ENCODE results near the gene SYCN. TPM values are rescaled to one million over a fixed set of nuclear protein-coding genes. Genes with fewer than 3 reads are reported as not detected.

The SYCN gene, protein sequence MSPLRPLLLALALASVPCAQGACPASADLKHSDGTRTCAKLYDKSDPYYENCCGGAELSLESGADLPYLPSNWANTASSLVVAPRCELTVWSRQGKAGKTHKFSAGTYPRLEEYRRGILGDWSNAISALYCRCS
- total RNA-seq (2014; rRNA removed; shearing (Covaris generic)), result not detected in 2 replicates
- total RNA-seq (2022), result not detected in 2 replicates
- Bru-seq, nascent RNA, result not detected
- not detected for BruChase-seq, experiment 1, labeled RNA remaining after a 6-hour chase
- BruChase-seq, experiment 2, labeled RNA remaining after a 2-hour chase, result not detected
- long read RNA-seq, result 0 reads

DNA sequence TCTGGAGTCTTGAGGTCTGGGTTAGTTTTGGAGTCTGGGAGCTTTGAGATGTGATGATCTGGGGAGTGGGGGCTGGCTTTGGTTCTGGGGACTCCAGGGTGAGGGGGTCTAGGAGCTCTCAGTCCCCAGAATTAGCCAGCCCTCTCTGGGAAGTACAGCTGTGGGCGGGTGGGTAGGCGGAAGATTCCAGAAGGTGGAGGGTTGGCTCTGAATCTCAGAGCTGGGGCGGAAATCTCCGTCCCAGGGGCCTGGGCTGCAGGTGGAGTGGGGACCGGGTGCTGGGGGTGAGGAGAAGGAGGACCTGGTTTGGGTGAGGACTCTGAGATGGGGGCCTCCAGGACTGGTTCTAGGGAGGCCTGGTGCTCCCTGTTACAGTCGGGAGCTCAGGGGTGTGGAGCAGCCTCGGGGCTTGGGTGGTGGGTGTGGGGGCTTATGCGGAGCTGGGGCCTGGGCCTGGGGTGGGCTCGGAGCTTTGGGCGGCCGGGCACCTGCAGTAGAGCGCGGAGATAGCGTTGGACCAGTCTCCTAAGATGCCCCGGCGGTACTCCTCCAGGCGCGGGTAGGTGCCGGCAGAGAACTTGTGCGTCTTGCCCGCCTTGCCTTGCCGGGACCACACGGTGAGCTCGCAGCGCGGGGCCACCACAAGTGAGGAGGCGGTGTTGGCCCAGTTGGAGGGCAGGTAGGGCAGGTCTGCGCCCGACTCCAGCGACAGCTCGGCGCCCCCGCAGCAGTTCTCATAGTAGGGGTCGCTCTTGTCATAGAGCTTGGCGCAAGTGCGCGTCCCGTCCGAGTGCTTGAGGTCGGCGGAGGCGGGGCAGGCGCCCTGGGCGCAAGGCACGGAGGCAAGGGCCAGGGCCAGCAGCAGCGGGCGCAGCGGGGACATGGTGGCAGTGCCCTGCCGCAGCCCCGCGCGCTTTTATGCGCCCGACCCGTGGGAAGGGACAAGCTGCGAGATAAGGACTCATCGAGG, at the start of gene SYCN:
Gene SYCN (minus strand): TSS at position 892 of the 970 bp plus-strand sequence. CDS start 9 bp downstream, at position 883.
- no peak for DNase-seq (ENCODE audit: low spot score)
- no peak within 1 kb of the TSS for H3K4me3 ChIP-seq (ENCODE audit: low read depth, low read length, poor library complexity, severe bottlenecking)
- no peak within 1 kb of the TSS for H2AFZ ChIP-seq (ENCODE audit: low read length)
- POLR2A ChIA-PET, result no interaction called here
- H3K9me3 ChIP-seq (ENCODE audit: low read length), result no peaks in the 10 kb centered on the region
- no peak within 1 kb of the TSS for H3K4me2 ChIP-seq (ENCODE audit: low read length)
- H3K27ac ChIP-seq (ENCODE audit: low read depth, low read length, poor library complexity, severe bottlenecking), result no peak within 1 kb of the TSS
- no peaks in the 10 kb centered on the region for H3K9me2 ChIP-seq (ENCODE audit: insufficient read depth, low read length)
- CTCF ChIA-PET (ENCODE audit: unreplicated experiment), result no interaction called here
- no TSS peak for BruUV-seq (replicated peaks)
- no peaks in the 10 kb centered on the region for H4K20me1 ChIP-seq (ENCODE audit: insufficient read depth, low read length)
- intact Hi-C loops (cut with micrococcal nuclease; ENCODE audit: unreplicated experiment), result no loop called here
- TF ChIP-seq, protein P1, sequence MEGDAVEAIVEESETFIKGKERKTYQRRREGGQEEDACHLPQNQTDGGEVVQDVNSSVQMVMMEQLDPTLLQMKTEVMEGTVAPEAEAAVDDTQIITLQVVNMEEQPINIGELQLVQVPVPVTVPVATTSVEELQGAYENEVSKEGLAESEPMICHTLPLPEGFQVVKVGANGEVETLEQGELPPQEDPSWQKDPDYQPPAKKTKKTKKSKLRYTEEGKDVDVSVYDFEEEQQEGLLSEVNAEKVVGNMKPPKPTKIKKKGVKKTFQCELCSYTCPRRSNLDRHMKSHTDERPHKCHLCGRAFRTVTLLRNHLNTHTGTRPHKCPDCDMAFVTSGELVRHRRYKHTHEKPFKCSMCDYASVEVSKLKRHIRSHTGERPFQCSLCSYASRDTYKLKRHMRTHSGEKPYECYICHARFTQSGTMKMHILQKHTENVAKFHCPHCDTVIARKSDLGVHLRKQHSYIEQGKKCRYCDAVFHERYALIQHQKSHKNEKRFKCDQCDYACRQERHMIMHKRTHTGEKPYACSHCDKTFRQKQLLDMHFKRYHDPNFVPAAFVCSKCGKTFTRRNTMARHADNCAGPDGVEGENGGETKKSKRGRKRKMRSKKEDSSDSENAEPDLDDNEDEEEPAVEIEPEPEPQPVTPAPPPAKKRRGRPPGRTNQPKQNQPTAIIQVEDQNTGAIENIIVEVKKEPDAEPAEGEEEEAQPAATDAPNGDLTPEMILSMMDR (conservative IDR thresholded peaks at IDR 0.05; ENCODE audit: low read length), result no peak
- no peak for TF ChIP-seq EZH2phosphoT487 (IDR thresholded peaks at IDR 0.05; ENCODE audit: borderline replicate concordance, low read depth, low read length)
- no peaks in the 10 kb centered on the region for H3K36me3 ChIP-seq (ENCODE audit: insufficient read depth, low read length)
- no peaks in the 10 kb centered on the region for H3K4me1 ChIP-seq (ENCODE audit: insufficient read depth, low read length, poor library complexity, severe bottlenecking)
- H3K79me2 ChIP-seq (ENCODE audit: insufficient read depth, low read depth, low read length), result no peaks in the 10 kb centered on the region

DNA sequence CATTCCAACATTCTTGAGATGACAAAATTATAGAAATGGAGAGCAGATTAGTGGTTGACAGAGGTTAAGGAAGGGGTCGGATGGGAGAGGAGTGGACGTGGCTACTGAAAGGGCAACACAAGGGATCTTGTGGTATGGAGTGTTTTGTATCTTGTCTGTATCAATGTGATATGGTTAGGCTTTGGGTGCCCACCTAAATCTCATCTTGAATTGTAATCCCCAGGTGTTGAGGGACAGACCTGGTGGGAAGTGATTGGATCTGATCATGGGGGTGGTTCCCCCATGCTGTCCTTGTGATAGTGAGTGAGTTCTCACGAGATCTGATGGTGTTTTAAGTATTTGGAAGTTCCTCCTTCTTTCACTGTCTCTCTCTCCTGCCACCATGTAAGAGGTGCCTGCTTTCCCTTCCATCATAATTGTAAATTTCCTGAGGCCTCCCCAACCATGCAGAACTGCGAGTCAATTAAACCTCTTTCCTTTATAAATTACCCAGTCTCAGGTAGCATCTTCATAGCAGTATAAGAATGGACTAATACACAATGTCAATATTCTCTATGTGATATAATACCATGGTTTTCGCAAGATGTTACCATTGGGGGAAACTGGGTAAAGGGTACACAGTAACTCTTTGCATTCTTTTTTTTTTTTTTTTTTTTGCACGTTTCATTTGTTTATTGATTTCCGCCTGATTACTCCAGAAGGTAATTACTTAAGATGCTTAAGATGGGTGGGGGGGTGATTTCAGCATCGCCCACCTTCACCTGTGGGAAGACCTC, 49.5 kb upstream of the SYCN start:
- H3K4me2 ChIP-seq (ENCODE audit: low read length), result no peak overlapping the region
- no peak for DNase-seq (ENCODE audit: low spot score)
- no peak overlapping the region for H3K27ac ChIP-seq (ENCODE audit: low read depth, low read length, poor library complexity, severe bottlenecking)
- TF ChIP-seq, protein P1 (conservative IDR thresholded peaks at IDR 0.05; ENCODE audit: low read length), result no peak
- TF ChIP-seq EZH2phosphoT487 (IDR thresholded peaks at IDR 0.05; ENCODE audit: borderline replicate concordance, low read depth, low read length), result no peak
- no peaks in the 10 kb centered on the region for H4K20me1 ChIP-seq (ENCODE audit: insufficient read depth, low read length)
- H3K36me3 ChIP-seq (ENCODE audit: insufficient read depth, low read length), result no peaks in the 10 kb centered on the region
- no peak overlapping the region for H2AFZ ChIP-seq (ENCODE audit: low read length)
- no peak overlapping the region for H3K4me3 ChIP-seq (ENCODE audit: low read depth, low read length, poor library complexity, severe bottlenecking)
- ChIA-PET CTCF (ENCODE audit: unreplicated experiment) (no interaction called here), POLR2A (no interaction called here)
- BruUV-seq (replicated peaks), result no TSS peak
- H3K9me3 ChIP-seq (ENCODE audit: low read length), result no peaks in the 10 kb centered on the region
- intact Hi-C loops (cut with micrococcal nuclease; ENCODE audit: unreplicated experiment), result no loop called here
- no peaks in the 10 kb centered on the region for H3K79me2 ChIP-seq (ENCODE audit: insufficient read depth, low read depth, low read length)
- no peaks in the 10 kb centered on the region for H3K4me1 ChIP-seq (ENCODE audit: insufficient read depth, low read length, poor library complexity, severe bottlenecking)
- no peaks in the 10 kb centered on the region for H3K9me2 ChIP-seq (ENCODE audit: insufficient read depth, low read length)

Data from OCI-LY7 (cell line).